NCI-H146 treated with DMSO at 0.1 percent for 48 hours (cell line): ENCODE results near the gene FOLR1.

Experiments used
- DNase-seq: peaks from one replicate; lab custom pipeline; 2025; ENCODE audit not compliant: unreplicated experiment; lab: John Stamatoyannopoulos, UW

FOLR1 gene

GRCh38 chr11:72222907-72223614, 31.1 kb downstream of the FOLR1 start:
- peak; percentile 99 for DNase-seq

- DNase-seq: no peak
These were observed 31.9 kb downstream of the FOLR1 start for GRCh38 chr11:72223615-72224563.

GRCh38 chr11:72224564-72225410, 32.8 kb downstream of the FOLR1 start, which contains the start of gene INPPL1:
INPPL1 (plus strand) TSS chr11:72224767; CDS start chr11:72224985, 218 bp downstream.
- DNase-seq: no peak

- DNase-seq: no peak
These were observed 33.5 kb downstream of the FOLR1 start for GRCh38 chr11:72225411-72225951.

GRCh38 chr11:72226701-72227100, 34.8 kb downstream of the FOLR1 start:
- peak; percentile 64 for DNase-seq

GRCh38 chr11:72227316-72228228, 35.6 kb downstream of the FOLR1 start:
- peak; percentile 95 for DNase-seq

GRCh38 chr11:72228229-72228843, 36.4 kb downstream of the FOLR1 start:
- no peak for DNase-seq

- no peak for DNase-seq
These were observed 36.9 kb downstream of the FOLR1 start for GRCh38 chr11:72228844-72229231.

- DNase-seq: no peak
These were observed 37.5 kb downstream of the FOLR1 start for GRCh38 chr11:72229336-72229924.

GRCh38 chr11:72229925-72230763, 38.2 kb downstream of the FOLR1 start:
- no peak for DNase-seq

- DNase-seq: no peak
These were observed 38.9 kb downstream of the FOLR1 start for GRCh38 chr11:72230764-72231365.

GRCh38 chr11:72231396-72232259, 39.7 kb downstream of the FOLR1 start:
- DNase-seq: no peak

- no peak for DNase-seq
These were observed 40.5 kb downstream of the FOLR1 start for GRCh38 chr11:72232260-72233055.

GRCh38 chr11:72233056-72233772, 41.3 kb downstream of the FOLR1 start:
- no peak for DNase-seq
